IMR-90 (cell line): ENCODE results near the gene ABCC9. TPM values are rescaled to one million over a fixed set of nuclear protein-coding genes. Genes with fewer than 3 reads are reported as not detected.

ENCODE experiments used
- ATAC-seq: fragments of 200-7000 bp; cut with Tn5 transposase; 2 replicates; pipeline ENCODE4 v1.9.1; 2020; ENCODE audit warnings: low read depth, mild to moderate bottlenecking, moderate library complexity
- BruUV-seq: library from RNA; stranded (reverse); fragments of 400-500 nt; replicated peaks from 2 replicates; lab custom pipeline; 2021; lab: Mats Ljungman, UMichigan
- CTCF ChIA-PET: fragments of 300-600 bp; formaldehyde crosslinking; extraction: SDS; loops from one replicate; lab custom pipeline; 2021; ENCODE audit warnings: antibody characterized with exemption; lab: Yijun Ruan, JAX
- POLR2A ChIA-PET: fragments of 300-600 bp; sonication (Branson Sonifier 250); formaldehyde crosslinking; loops from one replicate; lab custom pipeline; 2022; ENCODE audit warnings: antibody characterized with exemption; ENCODE audit not compliant: unreplicated experiment; lab: Charles Lee
- DNase-seq: peaks from one replicate; pipeline ENCODE4 v3.0.0; 2013
- H2AFZ ChIP-seq: replicated peaks from 2 replicates; pipeline ENCODE3; 2013; ENCODE audit warnings: low read length, mild to moderate bottlenecking; ENCODE audit not compliant: poor library complexity
- H2AK5ac ChIP-seq: 2 replicates; pipeline ENCODE4 v1.6.1; 2013; ENCODE audit warnings: low read depth, low read length, inconsistent platforms
- H2AK9ac ChIP-seq: replicated peaks from 2 replicates; pipeline ENCODE3; 2013; ENCODE audit warnings: mild to moderate bottlenecking, low read depth, low read length, moderate library complexity; ENCODE audit not compliant: poor library complexity
- H2BK120ac ChIP-seq: 2 replicates; pipeline ENCODE4 v1.6.1; 2013; ENCODE audit warnings: low read depth, low read length, inconsistent platforms
- H2BK15ac ChIP-seq: 3 replicates; pipeline ENCODE4 v1.6.1; 2013; ENCODE audit warnings: low read depth, low read length, inconsistent platforms
- H2BK20ac ChIP-seq: 2 replicates; pipeline ENCODE4 v1.6.1; 2013; ENCODE audit warnings: low read depth, mild to moderate bottlenecking, inconsistent platforms, low read length, moderate library complexity
- H2BK5ac ChIP-seq: 2 replicates; pipeline ENCODE4 v1.6.1; 2013; ENCODE audit warnings: mild to moderate bottlenecking, low read depth, low read length, inconsistent platforms; ENCODE audit not compliant: poor library complexity, severe bottlenecking
- H3K14ac ChIP-seq: replicated peaks from 2 replicates; pipeline ENCODE4 v1.6.1; 2013; ENCODE audit warnings: low read depth, low read length, inconsistent platforms
- H3K18ac ChIP-seq: 2 replicates; pipeline ENCODE4 v1.6.1; 2013; ENCODE audit warnings: low read depth, low read length, control low read depth
- H3K23ac ChIP-seq: 2 replicates; pipeline ENCODE4 v1.6.1; 2013; ENCODE audit warnings: low read depth, low read length, inconsistent platforms
- H3K27ac ChIP-seq: 2 replicates; pipeline ENCODE4 v1.5.1; 2013; ENCODE audit warnings: mild to moderate bottlenecking, control low read depth, low read length; ENCODE audit not compliant: insufficient read depth
- H3K27me3 ChIP-seq: 2 replicates; pipeline ENCODE4 v1.6.1; 2013; ENCODE audit warnings: low read length; ENCODE audit not compliant: control insufficient read depth, insufficient read depth
- H3K36me3 ChIP-seq: 2 replicates; pipeline ENCODE4 v1.6.1; 2013; ENCODE audit warnings: low read length, mixed read lengths; ENCODE audit not compliant: control insufficient read depth, insufficient read depth
- H3K4ac ChIP-seq: 2 replicates; pipeline ENCODE4 v1.6.1; 2013; ENCODE audit warnings: low read depth, low read length, inconsistent platforms
- H3K4me1 ChIP-seq: 2 replicates; pipeline ENCODE4 v1.6.1; 2013; ENCODE audit warnings: low read length, mixed read lengths; ENCODE audit not compliant: control insufficient read depth, insufficient read depth
- H3K4me2 ChIP-seq: 2 replicates; pipeline ENCODE4 v1.6.1; 2013; ENCODE audit warnings: low read depth, mild to moderate bottlenecking, control low read depth, low read length, moderate library complexity
- H3K4me3 ChIP-seq: 2 replicates; pipeline ENCODE4 v1.5.1; 2013; ENCODE audit warnings: low read depth, mild to moderate bottlenecking, control low read depth, low read length, moderate library complexity; ENCODE audit not compliant: insufficient read depth
- H3K56ac ChIP-seq: 2 replicates; pipeline ENCODE4 v1.6.1; 2013; ENCODE audit warnings: low read length, inconsistent platforms; ENCODE audit not compliant: insufficient read depth; ENCODE audit errors: extremely low read depth
- H3K79me1 ChIP-seq, 2 experiments: 2 replicates each; pipeline ENCODE4 v1.6.1; 2013; ENCODE audit warnings: low read length in 2 of 2, inconsistent platforms in 1 of 2, low read depth in 1 of 2
- H3K9ac ChIP-seq: 2 replicates; pipeline ENCODE4 v1.6.1; 2013; ENCODE audit warnings: low read depth, low read length, control low read depth
- H3K9me1 ChIP-seq: 2 replicates; pipeline ENCODE4 v1.6.1; 2013; ENCODE audit warnings: low read length, inconsistent platforms; ENCODE audit not compliant: insufficient read depth
- H3K9me3 ChIP-seq: 2 replicates; pipeline ENCODE4 v1.6.1; 2013; ENCODE audit warnings: low read length; ENCODE audit not compliant: control insufficient read depth, insufficient read depth
- H4K20me1 ChIP-seq: 2 replicates; pipeline ENCODE4 v1.6.1; 2013; ENCODE audit warnings: low read length, inconsistent platforms; ENCODE audit not compliant: insufficient read depth
- H4K5ac ChIP-seq: 2 replicates; pipeline ENCODE4 v1.6.1; 2013; ENCODE audit warnings: mild to moderate bottlenecking, low read depth, low read length, control low read depth
- H4K8ac ChIP-seq, 2 experiments: 2 replicates each; pipeline ENCODE4 v1.6.1; 2013; ENCODE audit warnings: low read depth in 2 of 2, low read length in 2 of 2, control low read depth in 1 of 2, inconsistent platforms in 1 of 2
- H4K91ac ChIP-seq: 2 replicates; pipeline ENCODE4 v1.6.1; 2013; ENCODE audit warnings: low read depth, low read length, inconsistent platforms; ENCODE audit not compliant: insufficient read depth
- CHD1 ChIP-seq: IDR thresholded peaks from 2 replicates; pipeline ENCODE4 v1.6.1; 2012; ENCODE audit warnings: low read depth, low read length, improper control_type of control experiment
- FOS ChIP-seq: fragments of 150-350 bp; IDR thresholded peaks from 2 replicates; pipeline ENCODE4 v1.6.1; 2016; ENCODE audit warnings: low read depth, low read length
- MAFK ChIP-seq: IDR thresholded peaks from 2 replicates; pipeline ENCODE4 v1.6.1; 2012; ENCODE audit warnings: low read depth, low read length, improper control_type of control experiment
- MAZ ChIP-seq: IDR thresholded peaks from 2 replicates; pipeline ENCODE4 v1.6.1; 2012; ENCODE audit warnings: low read depth, mild to moderate bottlenecking, low read length, improper control_type of control experiment, moderate library complexity, borderline replicate concordance
- MXI1 ChIP-seq: IDR thresholded peaks from 2 replicates; pipeline ENCODE4 v1.6.1; 2012; ENCODE audit warnings: low read depth, mild to moderate bottlenecking, low read length, moderate library complexity, borderline replicate concordance
- NFE2L2 ChIP-seq: fragments of 150-350 bp; IDR thresholded peaks from 2 replicates; pipeline ENCODE4 v1.6.1; 2016; ENCODE audit warnings: low read depth, mild to moderate bottlenecking, low read length
- POLR2A ChIP-seq: IDR thresholded peaks from 2 replicates; pipeline ENCODE4 v1.6.1; 2012; ENCODE audit warnings: mild to moderate bottlenecking, low read depth, low read length
- RCOR1 ChIP-seq: IDR thresholded peaks from 2 replicates; pipeline ENCODE4 v1.6.1; 2012; ENCODE audit warnings: mild to moderate bottlenecking, low read length, improper control_type of control experiment; ENCODE audit not compliant: insufficient replicate concordance
- RFX5 ChIP-seq: IDR thresholded peaks from 2 replicates; pipeline ENCODE4 v1.8.0; 2012; ENCODE audit warnings: low read depth, mild to moderate bottlenecking, low read length, moderate library complexity
- SMC3 ChIP-seq: fragments of 150-350 bp; IDR thresholded peaks from 2 replicates; pipeline ENCODE4 v1.6.1; 2016; ENCODE audit warnings: low read depth, mild to moderate bottlenecking, antibody characterized with exemption, low read length, moderate library complexity
- WGBS, 2 experiments: methylation state at CpG; one replicate each; pipeline versions ENCODE4 v1.1.5 to v1.1.7; 2013; ENCODE audit warnings: missing lambda C conversion rate in 2 of 2; ENCODE audit not compliant: insufficient read length in 1 of 2; ENCODE audit errors: extremely low coverage in 2 of 2; 5-methylcytosine and 5-hydroxymethylcytosine counted together
- dilution Hi-C: fragments of 300-500 bp; cut with HindIII; formaldehyde crosslinking; loops from one replicate; pipeline ENCODE4 v1.14.3; 2018; ENCODE audit warnings: low sequenced_read_pairs; ENCODE audit not compliant: unreplicated experiment
- in situ Hi-C: fragments of 300-500 bp; cut with MboI; formaldehyde crosslinking; loops from 3 replicates; pipeline ENCODE4 v1.14.3; 2019; ENCODE audit warnings: low sequenced_read_pairs, inconsistent platforms, mixed read lengths
- intact Hi-C: fragments of 100-400 bp; cut with micrococcal nuclease; formaldehyde crosslinking; loops from 2 replicates; pipeline ENCODE4 v1.10.0; 2022
- polyA plus RNA-seq, 3 experiments: library from polyadenylated mRNA; depleted of rRNA; stranded (reverse); fragments of >200 nt; gene quantifications; 2 replicates each; pipeline ENCODE4 v1.2.3, GENCODE V29; 2012; ENCODE audit warnings: low replicate concordance in 1 of 3
- total RNA-seq: library from RNA; depleted of rRNA; stranded (reverse); fragments of >200 nt; gene quantifications from 2 replicates; pipeline ENCODE4 v1.2.3, GENCODE V29; 2012
- TF ChIP-seq, protein P1 (sequence below): fragments of 150-350 bp; IDR thresholded peaks from 2 replicates; pipeline ENCODE4 v1.6.1; 2016; ENCODE audit warnings: low read depth, mild to moderate bottlenecking, low read length, moderate library complexity, borderline replicate concordance

ABCC9 gene
- total and polyA plus RNA-seq, 2 of the 4 experiments (the other 2 are of a cell fraction), result 1.2 to 6.6 TPM

DNA sequence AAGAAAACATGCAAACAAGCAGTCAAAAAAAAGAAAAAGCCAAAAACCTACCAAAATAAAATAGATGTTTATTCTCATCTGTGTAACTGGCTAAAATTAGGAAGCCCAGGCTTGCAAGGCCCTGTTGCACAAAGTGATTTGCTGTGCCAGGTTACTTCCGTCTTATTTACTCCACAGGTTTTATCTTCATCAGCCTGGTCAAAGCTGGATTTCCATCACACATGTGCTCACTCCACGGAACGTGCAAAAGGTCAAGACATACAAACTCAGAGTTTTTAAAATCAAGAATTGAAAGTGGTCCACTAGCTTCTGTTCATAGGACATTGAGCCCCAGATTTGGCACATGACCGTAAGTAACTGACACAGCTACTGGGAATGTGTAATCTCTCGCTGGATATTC is 181.5 kb downstream of the ABCC9 start:
- intact Hi-C loops, result no loop called here
- no TSS peak for BruUV-seq
- Histone ChIP-seq H2AFZ (no peak overlapping the region), H2AK5ac (no peak overlapping the region), H3K18ac (no peak overlapping the region), H3K14ac (no peak overlapping the region), H3K4me2 (no peak overlapping the region), H4K5ac (no peak overlapping the region), H3K4me3 (no peak overlapping the region), H3K9me3 (no peaks in the 10 kb centered on the region), H3K9me1 (no peaks in the 10 kb centered on the region), H4K20me1 (no peaks in the 10 kb centered on the region), H3K27ac (no peak overlapping the region), H3K56ac (no peak overlapping the region), H4K8ac (no peak overlapping the region), H2BK15ac (no peak overlapping the region), H4K91ac (no peak overlapping the region), H3K4me1 (no peaks in the 10 kb centered on the region), H3K79me1 (no peaks in the 10 kb centered on the region), H3K4ac (no peak overlapping the region), H2AK9ac (no peak overlapping the region), H2BK120ac (no peak overlapping the region), H3K36me3 (no peaks in the 10 kb centered on the region), H3K27me3 (no peaks in the 10 kb centered on the region), H2BK5ac (no peak overlapping the region), H3K23ac (no peak overlapping the region), H3K9ac (no peak overlapping the region), H2BK20ac (no peak overlapping the region)
- dilution Hi-C loops, result no loop called here
- TF ChIP-seq CHD1 (no peak), FOS (no peak), MAZ (no peak), RCOR1 (no peak), MAFK (no peak), SMC3 (no peak), POLR2A (no peak), RFX5 (no peak), MXI1 (no peak), NFE2L2 (no peak)
- TF ChIP-seq, protein P1, sequence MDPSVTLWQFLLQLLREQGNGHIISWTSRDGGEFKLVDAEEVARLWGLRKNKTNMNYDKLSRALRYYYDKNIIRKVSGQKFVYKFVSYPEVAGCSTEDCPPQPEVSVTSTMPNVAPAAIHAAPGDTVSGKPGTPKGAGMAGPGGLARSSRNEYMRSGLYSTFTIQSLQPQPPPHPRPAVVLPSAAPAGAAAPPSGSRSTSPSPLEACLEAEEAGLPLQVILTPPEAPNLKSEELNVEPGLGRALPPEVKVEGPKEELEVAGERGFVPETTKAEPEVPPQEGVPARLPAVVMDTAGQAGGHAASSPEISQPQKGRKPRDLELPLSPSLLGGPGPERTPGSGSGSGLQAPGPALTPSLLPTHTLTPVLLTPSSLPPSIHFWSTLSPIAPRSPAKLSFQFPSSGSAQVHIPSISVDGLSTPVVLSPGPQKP, result no peak
- 89% methylated on average over 5 of the region's 5 CpGs; no CpG with 5 or more reads in 1 of the 2 experiments for WGBS, 2 experiments
- DNase-seq (no peak), ATAC-seq (no peak)
- in situ Hi-C loops, result no loop called here
- ChIA-PET POLR2A (no interaction called here), CTCF (no interaction called here)
